HPDE6-E6E7 (cell line): ENCODE measurements around the gene GPRIN1.

ENCODE experiments used
- DNase-seq: peaks from one replicate; pipeline ENCODE4 v3.0.0; 2011; ENCODE audit warnings: missing footprints; ENCODE audit errors: extremely low spot score

The GPRIN1 gene

DNA sequence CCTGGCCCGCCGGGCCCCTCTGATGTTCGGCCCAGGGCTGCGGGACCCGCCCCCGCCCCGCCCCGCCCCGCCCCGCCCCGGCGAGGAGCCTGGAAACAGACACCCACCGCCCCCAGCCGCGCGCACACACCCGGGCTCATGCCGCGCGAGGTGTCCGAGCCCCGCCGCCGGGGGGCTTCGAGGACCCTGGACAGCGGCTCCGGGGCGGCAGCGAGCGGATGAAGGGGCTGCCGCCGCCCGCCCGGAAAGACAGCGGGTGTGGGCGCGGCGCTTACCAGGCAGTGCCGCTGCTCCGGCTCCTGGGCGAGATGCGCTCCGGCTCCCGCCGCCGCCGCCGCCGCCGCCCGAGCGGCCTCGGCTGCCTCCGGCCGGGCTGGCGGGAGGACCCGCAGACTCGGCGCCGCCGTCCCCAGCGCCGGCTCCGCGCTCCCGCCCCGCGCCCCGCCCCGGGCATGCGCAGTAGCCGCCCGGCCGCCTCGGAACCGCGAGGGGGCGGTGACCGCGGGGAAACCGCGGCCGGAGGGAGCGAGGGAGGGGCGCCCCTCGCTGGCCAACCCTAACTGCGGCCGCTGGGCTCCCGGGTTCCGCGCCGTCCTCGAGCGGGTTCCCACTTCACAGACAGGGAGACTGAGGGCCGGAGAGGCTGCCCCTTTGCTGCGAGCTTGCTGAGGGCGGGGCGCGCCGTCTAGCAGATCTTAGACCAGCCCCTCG lies at the start of gene GPRIN1:
GPRIN1 (minus strand) TSS at position 433 of the 711 bp plus-strand sequence. CDS start 10,322 bp downstream, outside the sequence.
- peak; percentile 77 for DNase-seq

GRCh38 chr5:176659512-176659839 lies 49.5 kb upstream of the GPRIN1 start:
- no peak for DNase-seq

DNA sequence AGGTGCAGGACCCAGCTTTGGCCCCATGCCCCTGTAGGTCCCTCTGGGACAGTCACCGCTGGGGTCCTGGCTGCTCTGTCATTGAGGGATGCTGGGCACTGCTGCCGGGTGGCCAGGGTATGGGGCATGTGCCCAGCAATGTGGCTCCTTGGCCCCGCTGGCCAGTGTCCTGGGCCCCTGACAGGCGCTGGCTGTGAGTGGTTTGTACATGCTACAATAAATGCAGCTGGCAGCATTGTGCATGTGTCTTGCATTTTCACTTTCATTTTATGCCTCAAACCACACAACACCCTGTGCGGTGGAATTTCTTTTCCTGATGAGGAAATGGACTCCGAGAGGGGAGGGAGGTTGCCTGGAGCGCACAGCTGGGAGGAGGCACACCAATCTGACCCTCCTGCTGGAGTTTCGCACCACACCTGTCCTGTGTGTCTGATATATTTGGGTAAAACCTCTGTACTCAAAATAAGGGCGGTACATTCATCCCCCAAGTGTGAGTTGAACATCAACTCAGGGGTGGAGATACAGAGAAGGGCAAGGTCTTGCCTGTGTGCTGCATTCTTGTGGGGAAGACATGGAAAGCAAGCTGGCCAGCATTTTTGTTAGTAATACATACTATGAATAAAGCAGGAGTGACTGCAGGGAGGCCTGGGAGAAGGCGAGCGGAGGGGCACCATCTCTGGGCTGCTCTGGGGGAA lies 49.0 kb upstream of the GPRIN1 start:
- no peak for DNase-seq

- DNase-seq: peak; percentile 70
Measured at GRCh38 chr5:176658007-176658599, 48.1 kb upstream of the GPRIN1 start.

DNA sequence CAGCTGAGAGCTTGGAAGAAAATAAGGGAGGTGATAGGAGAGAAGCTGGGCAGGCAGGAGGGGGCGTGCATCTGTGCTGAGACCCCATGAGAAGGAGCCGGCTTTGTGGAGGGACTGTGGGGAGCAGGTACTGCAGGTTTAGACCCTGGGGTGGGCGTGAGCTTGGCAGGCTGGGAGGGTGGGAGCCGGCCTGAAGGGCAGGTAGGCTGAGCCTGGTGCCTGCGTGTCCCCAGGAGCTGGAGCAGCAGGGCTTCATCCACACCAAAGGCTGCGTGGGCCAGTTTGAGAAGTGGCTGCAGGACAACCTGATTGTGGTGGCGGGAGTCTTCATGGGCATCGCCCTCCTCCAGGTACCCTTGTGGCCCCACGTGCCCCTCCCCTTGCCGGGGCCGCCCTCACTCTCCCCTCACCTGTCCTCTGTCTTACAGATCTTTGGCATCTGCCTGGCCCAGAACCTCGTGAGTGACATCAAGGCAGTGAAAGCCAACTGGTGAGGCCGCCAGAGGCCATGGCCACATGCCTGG lies 46.6 kb upstream of the GPRIN1 start:
- no peak for DNase-seq

DNA sequence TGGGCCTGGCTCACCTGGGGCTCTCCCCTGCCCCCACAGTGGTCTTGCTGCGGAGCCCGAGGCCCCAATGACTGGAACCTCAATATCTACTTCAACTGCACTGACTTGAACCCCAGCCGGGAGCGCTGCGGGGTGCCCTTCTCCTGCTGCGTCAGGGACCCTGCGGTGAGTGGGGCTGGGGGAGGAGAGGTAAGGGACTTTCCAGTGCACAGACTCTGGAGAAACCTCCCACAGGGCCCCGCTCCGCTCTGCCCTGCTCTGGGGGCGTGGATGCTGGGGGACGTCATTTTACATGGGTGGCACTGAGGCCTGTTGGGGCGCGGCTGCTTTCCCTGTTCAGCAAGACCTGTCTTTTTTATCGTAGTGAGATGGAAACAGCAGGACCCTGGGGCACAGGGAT lies 44.9 kb upstream of the GPRIN1 start:
- no peak for DNase-seq

DNA sequence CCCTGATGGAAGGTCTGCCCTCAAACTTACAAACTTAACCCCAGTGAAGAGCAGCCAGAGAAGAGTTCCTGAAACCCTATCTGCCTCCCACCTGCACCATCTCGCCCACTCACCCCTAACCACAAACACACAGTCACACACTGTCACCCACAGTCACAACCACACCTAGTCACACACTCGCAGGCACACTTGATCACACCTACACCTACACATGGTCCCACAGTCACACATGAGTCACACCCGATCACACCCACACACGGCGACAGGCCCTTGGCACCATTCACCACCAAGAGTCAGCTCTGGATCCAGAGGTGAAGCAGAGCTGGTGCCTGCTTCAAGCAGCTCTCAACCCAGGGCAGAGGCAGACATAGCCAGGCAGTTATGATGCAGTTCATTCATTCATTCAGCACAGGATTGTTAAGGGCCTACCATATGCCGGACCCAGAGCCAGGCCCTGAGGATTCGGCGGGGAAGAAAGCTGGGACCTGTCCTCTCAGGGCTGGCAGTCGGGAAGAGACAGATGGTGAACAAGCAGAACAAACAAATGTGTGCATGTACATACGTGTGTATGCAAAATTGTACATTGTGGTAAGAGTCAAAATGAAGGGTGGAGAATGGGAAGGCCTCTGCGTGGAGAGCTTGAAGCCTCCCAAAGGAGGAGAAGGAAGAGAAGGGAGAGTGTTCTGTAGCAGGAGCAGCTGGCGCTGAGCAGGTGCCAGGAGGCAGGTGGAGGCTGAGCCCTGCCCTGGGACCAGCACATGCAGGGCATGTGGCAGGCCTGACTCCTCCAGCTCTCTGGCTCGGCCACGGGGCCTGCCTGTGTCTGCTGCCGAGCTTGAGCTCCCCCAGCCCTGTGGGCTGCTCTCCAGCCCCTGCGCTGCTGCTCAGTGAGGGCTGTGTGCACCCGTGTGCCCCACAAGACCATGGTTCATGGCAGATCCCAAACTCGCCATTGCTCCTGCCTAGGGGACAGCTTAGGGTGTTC lies 43.7 kb upstream of the GPRIN1 start:
- DNase-seq: no peak

DNA sequence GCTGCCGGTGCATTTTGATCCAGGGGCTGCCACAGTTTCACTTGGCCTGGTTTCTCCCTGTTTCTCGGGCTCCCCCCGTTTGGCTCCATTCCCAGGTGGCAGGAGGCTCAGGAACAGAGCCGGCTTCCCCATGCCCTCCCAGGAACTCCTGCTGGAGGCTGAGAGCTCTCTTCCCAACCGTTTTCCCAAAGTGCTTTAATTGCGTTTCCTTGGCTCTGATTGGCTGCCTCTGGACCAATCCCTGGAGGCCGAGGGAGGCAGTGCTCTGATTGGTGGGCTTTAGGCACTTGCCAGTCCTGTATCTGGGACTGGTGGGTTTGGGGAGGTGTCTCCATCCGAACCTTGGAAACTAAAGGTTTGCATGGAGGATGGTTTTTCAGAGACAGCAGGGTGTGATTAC lies 42.2 kb upstream of the GPRIN1 start:
- DNase-seq: no peak

DNA sequence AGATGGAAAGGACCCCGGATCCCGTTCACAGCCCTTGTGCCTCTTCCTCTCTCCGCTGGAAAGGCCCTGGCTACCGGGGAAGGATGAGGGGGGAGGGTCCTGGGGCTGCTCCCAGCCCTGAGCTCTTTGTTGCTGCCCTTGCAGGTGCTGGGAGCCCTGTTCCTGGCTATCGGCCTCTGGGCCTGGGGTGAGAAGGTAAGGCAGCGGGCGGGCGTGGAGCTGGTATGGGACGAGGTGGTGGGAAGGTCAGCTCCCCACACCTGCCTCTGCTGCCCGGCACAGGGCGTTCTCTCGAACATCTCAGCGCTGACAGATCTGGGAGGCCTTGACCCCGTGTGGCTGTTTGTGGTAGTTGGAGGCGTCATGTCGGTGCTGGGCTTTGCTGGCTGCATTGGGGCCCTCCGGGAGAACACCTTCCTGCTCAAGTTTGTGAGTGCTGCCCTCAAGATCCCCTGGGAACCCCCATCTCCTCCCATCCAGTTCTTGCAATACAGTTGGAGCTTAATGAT lies 41.6 kb upstream of the GPRIN1 start:
- DNase-seq: no peak

DNA sequence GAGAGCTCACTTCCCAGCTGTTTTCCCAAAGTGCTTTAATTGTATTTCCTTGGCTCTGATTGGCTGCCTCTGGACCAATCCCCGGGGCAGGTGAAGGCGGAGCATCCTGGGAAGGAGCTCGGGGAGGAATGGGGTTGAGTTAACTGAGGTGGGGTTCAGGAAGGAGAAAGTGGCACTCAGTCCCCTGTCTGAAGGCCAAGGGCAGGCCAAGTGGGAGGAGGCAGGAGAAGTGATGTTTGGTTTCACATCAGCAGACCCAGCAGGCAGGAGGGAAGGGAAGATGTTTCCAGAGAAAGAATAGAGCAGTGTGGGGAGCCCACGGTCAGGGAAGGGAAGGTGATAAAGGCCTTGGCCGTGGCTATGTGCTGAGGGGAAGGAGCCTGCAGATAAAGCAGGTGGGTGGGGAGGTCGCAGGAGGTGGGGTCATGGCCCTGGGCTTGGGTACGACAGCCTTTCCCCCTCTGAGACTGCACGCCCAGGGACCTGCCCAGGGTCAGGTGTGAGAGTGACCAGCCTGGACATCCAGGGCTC lies 40.5 kb upstream of the GPRIN1 start:
- no peak for DNase-seq

DNA sequence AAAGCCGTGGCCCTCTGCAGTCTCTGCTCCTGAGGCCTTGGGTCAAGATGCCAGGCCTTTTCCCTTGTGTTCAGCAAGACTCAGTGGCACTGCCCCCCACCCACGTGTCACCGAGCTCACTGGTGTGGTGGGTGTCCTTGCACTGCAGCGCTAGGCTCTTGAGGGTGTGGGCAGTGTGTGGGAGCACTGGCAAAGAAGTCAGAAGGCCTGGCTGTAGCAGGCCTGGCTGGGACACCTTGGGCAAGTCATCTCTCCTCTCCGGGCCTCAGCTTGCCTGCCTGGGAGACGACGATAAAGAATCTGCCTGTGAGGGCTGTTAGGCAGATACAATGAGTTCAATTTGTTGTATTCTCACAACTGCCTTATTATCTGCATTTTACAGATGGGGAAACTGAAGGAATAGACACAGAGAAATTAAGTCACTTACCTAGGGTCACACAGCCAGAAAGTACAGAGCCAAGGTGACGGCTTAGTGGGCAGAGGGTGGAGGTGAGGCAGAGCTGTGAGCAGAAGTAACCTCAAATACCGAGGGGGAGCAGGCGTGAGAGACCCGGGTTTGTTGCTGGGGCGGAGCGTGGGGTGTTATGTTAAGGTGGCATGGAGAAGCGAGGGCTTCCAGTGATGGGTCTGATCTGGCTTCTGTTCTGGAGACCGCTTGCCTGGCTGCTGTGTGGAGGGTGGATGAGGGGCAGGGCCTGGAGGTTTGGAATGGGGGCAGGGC lies 38.7 kb upstream of the GPRIN1 start:
- DNase-seq: no peak

DNA sequence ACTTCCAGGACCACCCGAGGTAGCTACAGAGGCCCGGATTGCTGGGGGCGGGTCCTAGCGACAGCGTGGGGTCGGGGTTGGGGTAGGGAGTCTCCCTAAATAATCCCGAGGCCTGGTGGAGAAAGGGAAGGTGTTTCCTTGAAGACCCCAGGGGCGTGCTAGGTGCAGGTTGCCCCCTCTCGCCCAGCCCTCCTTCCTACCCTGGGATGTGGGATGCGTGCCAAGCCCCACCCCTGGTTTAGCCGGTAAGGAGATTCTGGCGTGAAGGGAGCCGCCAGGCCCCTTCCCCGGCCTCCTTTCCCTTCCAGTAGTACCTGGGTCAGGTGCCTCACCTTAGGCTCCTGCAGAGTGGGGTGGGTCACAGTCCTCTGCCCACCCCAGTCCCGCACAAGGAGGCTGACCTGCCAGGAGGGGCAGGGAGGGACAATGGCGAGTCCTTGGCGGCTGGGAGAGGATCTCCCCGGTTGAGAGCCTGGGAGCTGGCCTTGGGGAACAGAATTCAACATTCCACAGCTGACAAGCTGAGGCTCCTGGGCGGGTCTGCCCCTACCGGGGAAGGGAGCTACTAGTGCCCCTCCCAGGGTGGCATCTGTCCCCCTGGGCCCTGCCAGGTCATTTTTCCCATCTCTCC lies 38.0 kb upstream of the GPRIN1 start:
- no peak for DNase-seq

- DNase-seq: peak; percentile 95
Measured at GRCh38 chr5:176647030-176647842, 37.3 kb upstream of the GPRIN1 start, which contains the start of gene TSPAN17. Gene TSPAN17, plus strand, starts transcription at chr5:176647484. Its CDS starts 132 bp downstream, at chr5:176647616.

DNA sequence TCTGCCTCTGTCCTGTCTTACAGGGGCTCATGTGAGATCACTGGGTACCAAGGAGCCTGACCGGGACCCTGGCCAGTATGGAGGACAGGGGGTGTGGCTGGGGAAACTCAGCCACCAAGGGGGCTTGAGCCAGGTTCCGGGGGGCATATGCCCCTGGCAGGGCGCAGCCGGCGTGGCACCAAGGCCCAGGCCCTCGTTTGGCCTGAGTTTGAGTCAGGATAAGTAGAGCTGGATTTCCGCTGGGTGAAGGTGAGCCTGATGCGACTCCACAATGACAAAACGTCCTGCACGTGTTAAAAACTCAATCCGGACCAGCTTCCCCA lies 36.7 kb upstream of the GPRIN1 start:
- no peak for DNase-seq

DNA sequence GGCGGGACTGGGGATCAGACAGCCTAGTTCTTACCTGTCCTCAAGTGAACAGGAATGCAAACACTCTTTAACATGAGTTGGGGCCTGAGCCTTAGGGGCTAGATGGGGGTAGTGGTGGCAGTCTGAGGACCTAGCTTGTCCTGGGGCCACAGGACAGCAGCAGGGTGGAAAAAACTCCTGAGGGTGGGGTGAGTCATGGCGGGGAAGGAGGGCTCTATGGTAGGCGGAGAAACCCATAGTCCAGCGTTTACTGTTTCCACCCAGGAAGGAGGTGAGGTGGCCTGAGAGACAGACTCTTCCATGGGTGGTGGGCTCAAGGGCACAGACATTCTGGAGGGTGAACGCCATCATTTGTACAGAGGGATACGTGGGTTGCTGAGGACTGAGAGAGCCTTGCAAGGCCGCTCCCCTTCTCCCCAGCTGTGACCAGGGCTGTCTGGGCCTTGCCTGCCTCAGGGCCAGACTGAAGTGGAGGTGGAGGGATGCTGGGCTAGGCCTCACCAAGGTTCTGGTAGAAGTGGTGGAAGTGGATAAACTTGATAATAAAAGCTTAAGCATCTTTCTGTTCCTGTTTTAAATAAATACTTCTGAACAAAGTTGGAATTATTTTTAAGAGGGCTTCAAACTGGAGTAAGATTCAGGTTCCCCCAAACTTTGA lies 36.2 kb upstream of the GPRIN1 start:
- DNase-seq: no peak

GRCh38 chr5:176644878-176645670 lies 35.1 kb upstream of the GPRIN1 start:
- DNase-seq: no peak

DNA sequence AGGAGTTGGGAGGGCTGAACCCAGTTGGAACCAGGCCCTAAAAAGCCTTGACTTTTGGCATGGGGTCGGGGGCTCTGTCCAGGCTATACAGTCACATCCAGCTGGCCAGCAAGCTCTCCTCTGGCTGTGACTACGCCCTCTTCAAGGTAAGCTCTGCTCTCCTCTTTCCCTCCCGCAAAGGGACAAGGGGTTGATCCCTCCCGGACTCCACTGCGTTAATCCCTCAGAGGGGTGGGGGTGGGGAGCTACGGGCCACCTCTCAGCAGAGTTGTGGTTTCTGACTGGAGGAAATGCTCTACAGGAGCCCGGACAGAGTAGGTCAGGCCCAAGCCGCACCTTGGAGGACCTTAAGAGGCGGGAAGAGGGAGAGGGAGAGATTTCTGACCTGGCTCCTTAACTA lies 34.3 kb upstream of the GPRIN1 start:
- DNase-seq: no peak
